T-helper 2 cell treated with Interferon-gamma antibody and Interleukin-4, amounts not matched to agents 5 μg/mL and 100 μg/mL, for 36 hours (primary cell): ENCODE measurements around the gene SPATA31C1.
"Not testable (repeated sequence)": the region's sequence is repeated elsewhere in the genome, so short reads cannot be mapped to it uniquely, and the experiment has no call there.

Experiments
- DNase-seq: peaks from one replicate; pipeline ENCODE4 v3.0.0; 2021; ENCODE audit warnings: low spot score
- H3K27ac Mint-ChIP-seq: one replicate; pipeline ENCODE4 v1.8.0; 2021; ENCODE audit warnings: mild to moderate bottlenecking, mixed read lengths
- H3K27me3 Mint-ChIP-seq: one replicate; pipeline ENCODE4 v1.8.0; 2021; ENCODE audit warnings: low read depth, mixed read lengths
- H3K36me3 Mint-ChIP-seq: one replicate; pipeline ENCODE4 v1.8.0; 2021; ENCODE audit warnings: low read depth, mixed read lengths
- H3K4me1 Mint-ChIP-seq: one replicate; pipeline ENCODE4 v1.8.0; 2021; ENCODE audit warnings: low read depth, mixed read lengths
- H3K4me3 Mint-ChIP-seq: one replicate; pipeline ENCODE4 v1.8.0; 2022; ENCODE audit warnings: mild to moderate bottlenecking, moderate library complexity, mixed read lengths
- H3K9me3 Mint-ChIP-seq: one replicate; pipeline ENCODE4 v1.8.0; 2021; ENCODE audit warnings: mixed read lengths

The SPATA31C1 gene

GRCh38 chr9:87891754-87892153 is 26.0 kb upstream of the SPATA31C1 start:
- Mint-ChIP-seq H3K27ac (no peak overlapping the region), H3K36me3 (no peaks in the 10 kb centered on the region), H3K4me1 (peaks cover 1% of the 10 kb centered on the region), H3K27me3 (peaks cover 11% of the 10 kb centered on the region), H3K9me3 (no peaks in the 10 kb centered on the region), H3K4me3 (no peak overlapping the region)
- no peak for DNase-seq

- no peaks in the 10 kb centered on the region for H3K36me3 Mint-ChIP-seq
- no peaks in the 10 kb centered on the region for H3K9me3 Mint-ChIP-seq
- H3K27me3 Mint-ChIP-seq = peaks cover 19% of the 10 kb centered on the region
- peaks cover 1% of the 10 kb centered on the region for H3K4me1 Mint-ChIP-seq
- DNase-seq = no peak
- H3K27ac Mint-ChIP-seq = no peak overlapping the region
- no peak overlapping the region for H3K4me3 Mint-ChIP-seq
These were observed 24.8 kb upstream of the SPATA31C1 start for GRCh38 chr9:87892956-87893355.

GRCh38 chr9:87894998-87895625 is 22.6 kb upstream of the SPATA31C1 start:
- DNase-seq = no peak
- Mint-ChIP-seq H3K4me3 (no peak overlapping the region), H3K9me3 (no peaks in the 10 kb centered on the region), H3K27ac (no peak overlapping the region), H3K27me3 (peaks cover 28% of the 10 kb centered on the region), H3K36me3 (no peaks in the 10 kb centered on the region), H3K4me1 (peaks cover 1% of the 10 kb centered on the region)

GRCh38 chr9:87896891-87897290 is 20.9 kb upstream of the SPATA31C1 start:
- Mint-ChIP-seq H3K27me3 (peaks cover 31% of the 10 kb centered on the region), H3K36me3 (no peaks in the 10 kb centered on the region), H3K4me3 (no peak overlapping the region), H3K9me3 (peaks cover 3% of the 10 kb centered on the region), H3K4me1 (peaks cover 1% of the 10 kb centered on the region), H3K27ac (no peak overlapping the region)
- no peak for DNase-seq

GRCh38 chr9:87898151-87898550 is 19.6 kb upstream of the SPATA31C1 start:
- H3K9me3 Mint-ChIP-seq = peaks cover 6% of the 10 kb centered on the region
- peaks cover 25% of the 10 kb centered on the region for H3K27me3 Mint-ChIP-seq
- DNase-seq = no peak
- no peaks in the 10 kb centered on the region for H3K4me1 Mint-ChIP-seq
- no peaks in the 10 kb centered on the region for H3K36me3 Mint-ChIP-seq
- no peak overlapping the region for H3K4me3 Mint-ChIP-seq
- H3K27ac Mint-ChIP-seq = no peak overlapping the region

- H3K27me3 Mint-ChIP-seq = peaks cover 23% of the 10 kb centered on the region
- not testable (repeated sequence) for H3K4me1 Mint-ChIP-seq, DNase-seq
These were observed 15.4 kb upstream of the SPATA31C1 start for GRCh38 chr9:87902371-87902770.

GRCh38 chr9:87909310-87910041 is 8.3 kb upstream of the SPATA31C1 start:
- Mint-ChIP-seq H3K27ac (no peak overlapping the region), H3K27me3 (peaks cover 18% of the 10 kb centered on the region), H3K4me1 (no peaks in the 10 kb centered on the region), H3K9me3 (no peaks in the 10 kb centered on the region), H3K4me3 (no peak overlapping the region), H3K36me3 (no peaks in the 10 kb centered on the region)
- no peak for DNase-seq

More at GRCh38 chr9:87902371-87902770, 15.4 kb upstream of the SPATA31C1 start:
- not testable (repeated sequence) for H3K4me3 Mint-ChIP-seq, H3K27ac Mint-ChIP-seq, H3K36me3 Mint-ChIP-seq
- peaks cover 18% of the 10 kb centered on the region for H3K9me3 Mint-ChIP-seq

- no peaks in the 10 kb centered on the region for H3K9me3 Mint-ChIP-seq
- H3K36me3 Mint-ChIP-seq = no peaks in the 10 kb centered on the region
- no peak overlapping the region for H3K4me3 Mint-ChIP-seq
- no peak overlapping the region for H3K27ac Mint-ChIP-seq
- no peak for DNase-seq
- H3K27me3 Mint-ChIP-seq = peaks cover 16% of the 10 kb centered on the region
- no peaks in the 10 kb centered on the region for H3K4me1 Mint-ChIP-seq
These were observed 6.9 kb upstream of the SPATA31C1 start for GRCh38 chr9:87910821-87911220.

- not testable (repeated sequence) for H3K4me1 Mint-ChIP-seq, H3K36me3 Mint-ChIP-seq, H3K9me3 Mint-ChIP-seq
These were observed 1.3 kb downstream of the SPATA31C1 start for GRCh38 chr9:87919013-87919412.

GRCh38 chr9:87921561-87921960 is 3.8 kb downstream of the SPATA31C1 start:
- H3K4me1 Mint-ChIP-seq, H3K27me3 Mint-ChIP-seq, H3K4me3 Mint-ChIP-seq: not testable (repeated sequence)

More at GRCh38 chr9:87919013-87919412, 1.3 kb downstream of the SPATA31C1 start:
- not testable (repeated sequence) for H3K4me3 Mint-ChIP-seq, H3K27me3 Mint-ChIP-seq, H3K27ac Mint-ChIP-seq, DNase-seq

GRCh38 chr9:87923012-87923411 is 5.2 kb downstream of the SPATA31C1 start:
- not testable (repeated sequence) for H3K36me3 Mint-ChIP-seq, H3K9me3 Mint-ChIP-seq, H3K27ac Mint-ChIP-seq, H3K4me3 Mint-ChIP-seq, H3K27me3 Mint-ChIP-seq, H3K4me1 Mint-ChIP-seq
- peak; percentile 57 for DNase-seq

More at GRCh38 chr9:87921561-87921960, 3.8 kb downstream of the SPATA31C1 start:
- H3K27ac Mint-ChIP-seq, H3K9me3 Mint-ChIP-seq, DNase-seq, H3K36me3 Mint-ChIP-seq: not testable (repeated sequence)

- H3K27ac Mint-ChIP-seq, DNase-seq, H3K4me1 Mint-ChIP-seq, H3K9me3 Mint-ChIP-seq, H3K27me3 Mint-ChIP-seq, H3K36me3 Mint-ChIP-seq, H3K4me3 Mint-ChIP-seq: not testable (repeated sequence)
These were observed 7.1 kb downstream of the SPATA31C1 start for GRCh38 chr9:87924851-87925250.

GRCh38 chr9:87929152-87929551 is 11.4 kb downstream of the SPATA31C1 start:
- not testable (repeated sequence) for H3K27ac Mint-ChIP-seq, H3K9me3 Mint-ChIP-seq, H3K27me3 Mint-ChIP-seq, H3K4me1 Mint-ChIP-seq, H3K36me3 Mint-ChIP-seq, DNase-seq, H3K4me3 Mint-ChIP-seq

GRCh38 chr9:87934444-87934843 is 16.7 kb downstream of the SPATA31C1 start:
- not testable (repeated sequence) for H3K27ac Mint-ChIP-seq, H3K36me3 Mint-ChIP-seq, H3K4me1 Mint-ChIP-seq, H3K4me3 Mint-ChIP-seq, DNase-seq, H3K27me3 Mint-ChIP-seq, H3K9me3 Mint-ChIP-seq

- not testable (repeated sequence) for H3K9me3 Mint-ChIP-seq, H3K4me1 Mint-ChIP-seq, H3K36me3 Mint-ChIP-seq, H3K27me3 Mint-ChIP-seq, H3K27ac Mint-ChIP-seq, DNase-seq, H3K4me3 Mint-ChIP-seq
These were observed 19.6 kb downstream of the SPATA31C1 start for GRCh38 chr9:87937352-87937751.
